T-helper 17 cell (primary cell): ENCODE results near the gene RNF13. TPM values are rescaled to one million over a fixed set of nuclear protein-coding genes. Genes with fewer than 3 reads are reported as not detected.

ENCODE experiments used
- ATAC-seq: fragments of 150-1000 bp; cut with Tn5 transposase; 2 replicates; pipeline ENCODE4 v1.10.0; 2021; ENCODE audit warnings: mild to moderate bottlenecking, moderate library complexity
- DNase-seq, 3 donors: peaks; one replicate each; pipeline versions ENCODE4 v3.0.0 to v3.0.0-alpha.2; 2020 to 2021
- H3K9me3 ChIP-seq: one replicate; pipeline ENCODE4 v1.7.0; 2013; ENCODE audit warnings: low read length, mild to moderate bottlenecking; ENCODE audit not compliant: control insufficient read depth, poor library complexity, severe bottlenecking
- H3K27ac Mint-ChIP-seq: one replicate; pipeline ENCODE4 v1.8.0; 2022; ENCODE audit warnings: mild to moderate bottlenecking, moderate library complexity, mixed read lengths
- H3K27me3 Mint-ChIP-seq: one replicate; pipeline ENCODE4 v1.8.0; 2022; ENCODE audit warnings: mixed read lengths
- H3K36me3 Mint-ChIP-seq: one replicate; pipeline ENCODE4 v1.8.0; 2022; ENCODE audit warnings: low read depth, mixed read lengths
- H3K4me1 Mint-ChIP-seq: one replicate; pipeline ENCODE4 v1.8.0; 2022; ENCODE audit warnings: mild to moderate bottlenecking, mixed read lengths
- H3K4me3 Mint-ChIP-seq: one replicate; pipeline ENCODE4 v1.8.0; 2022; ENCODE audit warnings: mild to moderate bottlenecking, moderate library complexity, mixed read lengths
- total RNA-seq, 4 donors: library from RNA in 2 of 4; stranded (reverse) in 2 of 4; gene quantifications; one replicate each; pipeline ENCODE4 v1.2.3 and lab custom pipeline; 2022 to 2026

Gene RNF13
- total RNA-seq, 2 donors from 2014 or later: 50.8 to 55.4 TPM

GRCh38 chr3:149900322-149900721, 87.3 kb downstream of the RNF13 start:
- H3K36me3 Mint-ChIP-seq: peaks cover 6% of the 10 kb centered on the region
- H3K27me3 Mint-ChIP-seq: no peaks in the 10 kb centered on the region

GRCh38 chr3:149901770-149902169, 88.8 kb downstream of the RNF13 start:
- H3K27me3 Mint-ChIP-seq: no peaks in the 10 kb centered on the region
- no peaks in the 10 kb centered on the region for H3K9me3 ChIP-seq
- DNase-seq: no peak
- no peak overlapping the region for H3K4me3 Mint-ChIP-seq
- ATAC-seq: no peak
- H3K4me1 Mint-ChIP-seq: peaks cover 11% of the 10 kb centered on the region
- H3K27ac Mint-ChIP-seq: peak overlapping the region; percentile 61
- peaks cover 6% of the 10 kb centered on the region for H3K36me3 Mint-ChIP-seq

More at GRCh38 chr3:149900322-149900721, 87.3 kb downstream of the RNF13 start:
- Mint-ChIP-seq H3K27ac (no peak overlapping the region), H3K4me1 (peaks cover 11% of the 10 kb centered on the region), H3K4me3 (no peak overlapping the region)
- ATAC-seq (no peak), DNase-seq (no peak)
- H3K9me3 ChIP-seq: no peaks in the 10 kb centered on the region

- H3K4me1 Mint-ChIP-seq: peaks cover 11% of the 10 kb centered on the region
- ATAC-seq (no peak), DNase-seq (no peak)
- H3K4me3 Mint-ChIP-seq: no peak overlapping the region
- no peaks in the 10 kb centered on the region for H3K9me3 ChIP-seq
- no peak overlapping the region for H3K27ac Mint-ChIP-seq
- no peaks in the 10 kb centered on the region for H3K27me3 Mint-ChIP-seq
- H3K36me3 Mint-ChIP-seq: peaks cover 6% of the 10 kb centered on the region
Measured at GRCh38 chr3:149902498-149903139, 89.6 kb downstream of the RNF13 start.

GRCh38 chr3:149906036-149906435, 93.0 kb downstream of the RNF13 start:
- peaks cover 11% of the 10 kb centered on the region for H3K4me1 Mint-ChIP-seq
- no peak overlapping the region for H3K4me3 Mint-ChIP-seq
- DNase-seq (no peak), ATAC-seq (no peak)
- no peaks in the 10 kb centered on the region for H3K9me3 ChIP-seq
- peaks cover 8% of the 10 kb centered on the region for H3K36me3 Mint-ChIP-seq
- H3K27ac Mint-ChIP-seq: no peak overlapping the region
- H3K27me3 Mint-ChIP-seq: no peaks in the 10 kb centered on the region

GRCh38 chr3:149908424-149908957, 95.5 kb downstream of the RNF13 start:
- Mint-ChIP-seq H3K4me3 (no peak overlapping the region), H3K36me3 (peaks cover 7% of the 10 kb centered on the region), H3K27ac (peak overlapping the region; percentile 60), H3K4me1 (peaks cover 9% of the 10 kb centered on the region), H3K27me3 (no peaks in the 10 kb centered on the region)
- DNase-seq: no peak
- no peak for ATAC-seq
- no peaks in the 10 kb centered on the region for H3K9me3 ChIP-seq

GRCh38 chr3:149909923-149910322, 96.9 kb downstream of the RNF13 start:
- Mint-ChIP-seq H3K4me3 (no peak overlapping the region), H3K27me3 (no peaks in the 10 kb centered on the region), H3K27ac (peak overlapping the region; percentile 24), H3K36me3 (peaks cover 3% of the 10 kb centered on the region), H3K4me1 (peaks cover 7% of the 10 kb centered on the region)
- ATAC-seq (no peak), DNase-seq (no peak)
- no peaks in the 10 kb centered on the region for H3K9me3 ChIP-seq

GRCh38 chr3:149917124-149917667, 104.2 kb downstream of the RNF13 start:
- ATAC-seq: no peak
- DNase-seq: no peak
- H3K4me3 Mint-ChIP-seq: no peak overlapping the region
- no peaks in the 10 kb centered on the region for H3K9me3 ChIP-seq
- H3K4me1 Mint-ChIP-seq: peaks cover 8% of the 10 kb centered on the region
- peaks cover 13% of the 10 kb centered on the region for H3K36me3 Mint-ChIP-seq
- H3K27me3 Mint-ChIP-seq: no peaks in the 10 kb centered on the region
- H3K27ac Mint-ChIP-seq: no peak overlapping the region

GRCh38 chr3:149919509-149919908, 106.5 kb downstream of the RNF13 start:
- H3K4me1 Mint-ChIP-seq: peaks cover 8% of the 10 kb centered on the region
- peak overlapping the region; percentile 61 for H3K27ac Mint-ChIP-seq
- ATAC-seq (no peak), DNase-seq (no peak)
- H3K36me3 Mint-ChIP-seq: peaks cover 13% of the 10 kb centered on the region
- no peaks in the 10 kb centered on the region for H3K27me3 Mint-ChIP-seq
- no peak overlapping the region for H3K4me3 Mint-ChIP-seq
- H3K9me3 ChIP-seq: no peaks in the 10 kb centered on the region

- H3K9me3 ChIP-seq: no peaks in the 10 kb centered on the region
- peaks cover 13% of the 10 kb centered on the region for H3K36me3 Mint-ChIP-seq
- ATAC-seq (no peak), DNase-seq (no peak)
- H3K27ac Mint-ChIP-seq: no peak overlapping the region
- no peaks in the 10 kb centered on the region for H3K27me3 Mint-ChIP-seq
- peaks cover 8% of the 10 kb centered on the region for H3K4me1 Mint-ChIP-seq
- no peak overlapping the region for H3K4me3 Mint-ChIP-seq
Measured at GRCh38 chr3:149920119-149920518, 107.1 kb downstream of the RNF13 start.

GRCh38 chr3:149933008-149933407, 120.0 kb downstream of the RNF13 start:
- Mint-ChIP-seq H3K4me1 (peaks cover 25% of the 10 kb centered on the region), H3K27ac (no peak overlapping the region), H3K27me3 (no peaks in the 10 kb centered on the region), H3K4me3 (no peak overlapping the region), H3K36me3 (peaks cover 12% of the 10 kb centered on the region)
- no peak for DNase-seq
- no peak for ATAC-seq
- no peaks in the 10 kb centered on the region for H3K9me3 ChIP-seq

GRCh38 chr3:149933858-149934257, 120.8 kb downstream of the RNF13 start:
- H3K9me3 ChIP-seq: no peaks in the 10 kb centered on the region
- no peak overlapping the region for H3K4me3 Mint-ChIP-seq
- H3K36me3 Mint-ChIP-seq: peaks cover 12% of the 10 kb centered on the region
- no peaks in the 10 kb centered on the region for H3K27me3 Mint-ChIP-seq
- H3K27ac Mint-ChIP-seq: peak overlapping the region; percentile 69
- peaks cover 25% of the 10 kb centered on the region for H3K4me1 Mint-ChIP-seq
- ATAC-seq (no peak), DNase-seq (no peak)

GRCh38 chr3:149934524-149934923, 121.5 kb downstream of the RNF13 start:
- H3K27ac Mint-ChIP-seq: peak overlapping the region; percentile 69
- peaks cover 31% of the 10 kb centered on the region for H3K4me1 Mint-ChIP-seq

GRCh38 chr3:149936812-149937230, 123.8 kb downstream of the RNF13 start:
- no peaks in the 10 kb centered on the region for H3K9me3 ChIP-seq
- peak in 2 of 3 donors; percentile 9 to 25 for DNase-seq
- peak; percentile 77 for ATAC-seq
- Mint-ChIP-seq H3K4me1 (peaks cover 30% of the 10 kb centered on the region), H3K36me3 (peaks cover 12% of the 10 kb centered on the region), H3K27me3 (no peaks in the 10 kb centered on the region), H3K4me3 (no peak overlapping the region), H3K27ac (peak overlapping the region; percentile 70)

More at GRCh38 chr3:149934524-149934923, 121.5 kb downstream of the RNF13 start:
- Mint-ChIP-seq H3K27me3 (no peaks in the 10 kb centered on the region), H3K36me3 (peaks cover 17% of the 10 kb centered on the region), H3K4me3 (no peak overlapping the region)
- ATAC-seq (no peak), DNase-seq (no peak)
- H3K9me3 ChIP-seq: no peaks in the 10 kb centered on the region
